ENCODE data around the gene MAFG.
A peak's percentile ranks its signal among the peaks of the same experiment; 100 is the strongest.

DNA sequence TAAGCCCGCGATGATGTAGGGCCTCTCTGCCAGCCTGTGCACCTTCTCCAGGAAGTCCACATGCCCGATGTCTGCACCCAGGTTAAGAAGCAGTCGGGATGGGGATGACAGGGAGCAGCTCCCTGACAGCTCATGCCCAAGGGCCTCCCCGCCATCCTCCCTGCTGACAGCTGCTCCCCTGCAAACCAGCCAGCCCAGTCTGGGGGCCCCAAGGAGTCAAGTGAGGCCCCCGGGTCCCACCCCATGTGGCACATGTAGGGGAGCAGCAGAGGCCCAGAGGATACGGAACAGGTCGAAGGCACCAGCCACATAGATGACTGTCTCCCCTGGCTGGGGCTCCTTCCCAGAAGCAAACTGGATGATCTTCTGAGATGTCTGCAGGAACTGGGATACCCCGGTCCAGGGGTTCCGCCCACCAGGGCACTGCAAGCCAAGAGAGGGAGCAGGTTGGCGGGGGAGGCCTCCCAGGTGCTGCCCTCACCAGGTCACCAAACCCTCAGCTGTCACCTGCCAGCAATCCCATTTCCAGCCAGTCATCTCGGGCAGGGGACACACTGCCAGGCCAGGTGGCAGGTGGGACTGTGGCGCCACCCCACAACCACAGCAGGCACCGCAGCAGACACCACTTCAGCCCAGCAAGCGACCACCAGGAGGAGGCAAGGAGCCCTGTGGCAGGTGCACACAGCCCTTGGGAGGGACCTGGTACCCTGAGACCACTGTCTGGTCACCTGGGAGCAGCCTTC is 20.9 kb downstream of the MAFG start:
- peak; percentile 59 for TF ChIP-seq CTCF (CRISPR knock-in tag; IDR thresholded peaks at IDR 0.05)
- no peak for TF ChIP-seq RXRB (CRISPR knock-in tag; IDR thresholded peaks at IDR 0.05; ENCODE audit: borderline replicate concordance)
- TF ChIP-seq, protein P1, sequence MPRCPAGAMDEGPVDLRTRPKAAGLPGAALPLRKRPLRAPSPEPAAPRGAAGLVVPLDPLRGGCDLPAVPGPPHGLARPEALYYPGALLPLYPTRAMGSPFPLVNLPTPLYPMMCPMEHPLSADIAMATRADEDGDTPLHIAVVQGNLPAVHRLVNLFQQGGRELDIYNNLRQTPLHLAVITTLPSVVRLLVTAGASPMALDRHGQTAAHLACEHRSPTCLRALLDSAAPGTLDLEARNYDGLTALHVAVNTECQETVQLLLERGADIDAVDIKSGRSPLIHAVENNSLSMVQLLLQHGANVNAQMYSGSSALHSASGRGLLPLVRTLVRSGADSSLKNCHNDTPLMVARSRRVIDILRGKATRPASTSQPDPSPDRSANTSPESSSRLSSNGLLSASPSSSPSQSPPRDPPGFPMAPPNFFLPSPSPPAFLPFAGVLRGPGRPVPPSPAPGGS (CRISPR knock-in tag; IDR thresholded peaks at IDR 0.05), result no peak
- no peak for TF ChIP-seq TCF7L2 (IDR thresholded peaks at IDR 0.05; ENCODE audit: low read depth, low read length)
- TF ChIP-seq ZNF256 (CRISPR knock-in tag; conservative IDR thresholded peaks at IDR 0.05), result no peak
- TF ChIP-seq ZNF577 (CRISPR knock-in tag; IDR thresholded peaks at IDR 0.05; ENCODE audit: borderline replicate concordance, low read depth), result no peak
- no peak for TF ChIP-seq FOXJ3 (CRISPR knock-in tag; IDR thresholded peaks at IDR 0.05; ENCODE audit: borderline replicate concordance)

Measured in HepG2 (cell line).